PC-9 (cell line): Measurements from ENCODE around the gene MAGI3.

ENCODE experiments used
- CTCF ChIP-seq: fragments of 200-600 bp; sonication (generic); conservative IDR thresholded peaks from 2 replicates; pipeline ENCODE4 v1.6.1; 2017; ENCODE audit warnings: mixed run types, antibody characterized with exemption, mild to moderate bottlenecking, moderate library complexity
- EZH2 ChIP-seq: fragments of 200-600 bp; sonication (generic); IDR thresholded peaks from 2 replicates; pipeline ENCODE4 v1.8.0; 2017; ENCODE audit warnings: antibody characterized with exemption, low read depth

GRCh38 chr1:113515498-113515897, 125.2 kb downstream of the MAGI3 start:
- TF ChIP-seq CTCF (no peak), EZH2 (no peak)
